Tibial artery (tissue), 4 donors: Measurements from ENCODE around the gene HMMR.

Experiments
- DNase-seq, 2 donors: peaks; one replicate each; pipeline ENCODE4 v3.0.0-alpha.2; 2019
- H3K27ac ChIP-seq, 2 donors: fragments of 200-600 bp; sonication (generic) in 1 of 2; 1 replicate in 1 of 2; 2 replicates in 1 of 2; pipeline ENCODE4 v1.5.1; 2018 to 2019; ENCODE audit warnings: mild to moderate bottlenecking in 1 of 2
- H3K27me3 ChIP-seq, 2 donors: fragments of 200-600 bp; sonication (generic) in 1 of 2; one replicate each; pipeline versions ENCODE4 v1.5.1 to v1.6.0; 2016 to 2019
- H3K36me3 ChIP-seq, 3 donors: fragments of 200-600 bp; sonication (generic) in 2 of 3; one replicate each; pipeline ENCODE4 v1.5.1; 2016 to 2019; ENCODE audit warnings: mild to moderate bottlenecking in 2 of 3
- H3K4me1 ChIP-seq, 4 donors: fragments of 200-600 bp; sonication (generic) in 2 of 4; 1 replicate in 3 of 4; 2 replicates in 1 of 4; pipeline ENCODE4 v1.5.1; 2016 to 2019
- H3K4me3 ChIP-seq, 2 donors: fragments of 200-600 bp; sonication (generic) in 1 of 2; 1 replicate in 1 of 2; 2 replicates in 1 of 2; pipeline ENCODE4 v1.5.1; 2018 to 2019; ENCODE audit warnings: mild to moderate bottlenecking in 2 of 2
- H3K9me3 ChIP-seq, 3 donors: fragments of 200-600 bp; sonication (generic) in 1 of 3; one replicate each; pipeline ENCODE4 v1.5.1; 2016 to 2019
- intact Hi-C: fragments of 100-400 bp; cut with DNase I; formaldehyde crosslinking; loops from one replicate; pipeline ENCODE4 v1.15.0; 2023; ENCODE audit warnings: low total_unique reads
- TF ChIP-seq, protein P1 (sequence below), 2 experiments: fragments of 200-600 bp in 1 of 2; fragments of 450-650 bp in 1 of 2; IDR thresholded peaks; one replicate each; pipeline ENCODE4 v1.5.1; 2017 to 2019; ENCODE audit warnings: antibody characterized with exemption in 2 of 2, mild to moderate bottlenecking in 1 of 2, moderate library complexity in 1 of 2

HMMR gene

GRCh38 chr5:163440954-163441353 is 19.5 kb upstream of the HMMR start:
- no peak for DNase-seq
- Histone ChIP-seq H3K4me1 (peaks cover 0 to 32% (median 11%) of the 10 kb centered on the region in 4 donors), H3K27me3 (no peaks in the 10 kb centered on the region), H3K4me3 (no peak overlapping the region), H3K27ac (no peak overlapping the region), H3K36me3 (peaks cover 35 to 46% (median 44%) of the 10 kb centered on the region in 3 donors), H3K9me3 (no peaks in the 10 kb centered on the region)
- TF ChIP-seq, protein P1, sequence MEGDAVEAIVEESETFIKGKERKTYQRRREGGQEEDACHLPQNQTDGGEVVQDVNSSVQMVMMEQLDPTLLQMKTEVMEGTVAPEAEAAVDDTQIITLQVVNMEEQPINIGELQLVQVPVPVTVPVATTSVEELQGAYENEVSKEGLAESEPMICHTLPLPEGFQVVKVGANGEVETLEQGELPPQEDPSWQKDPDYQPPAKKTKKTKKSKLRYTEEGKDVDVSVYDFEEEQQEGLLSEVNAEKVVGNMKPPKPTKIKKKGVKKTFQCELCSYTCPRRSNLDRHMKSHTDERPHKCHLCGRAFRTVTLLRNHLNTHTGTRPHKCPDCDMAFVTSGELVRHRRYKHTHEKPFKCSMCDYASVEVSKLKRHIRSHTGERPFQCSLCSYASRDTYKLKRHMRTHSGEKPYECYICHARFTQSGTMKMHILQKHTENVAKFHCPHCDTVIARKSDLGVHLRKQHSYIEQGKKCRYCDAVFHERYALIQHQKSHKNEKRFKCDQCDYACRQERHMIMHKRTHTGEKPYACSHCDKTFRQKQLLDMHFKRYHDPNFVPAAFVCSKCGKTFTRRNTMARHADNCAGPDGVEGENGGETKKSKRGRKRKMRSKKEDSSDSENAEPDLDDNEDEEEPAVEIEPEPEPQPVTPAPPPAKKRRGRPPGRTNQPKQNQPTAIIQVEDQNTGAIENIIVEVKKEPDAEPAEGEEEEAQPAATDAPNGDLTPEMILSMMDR (IDR thresholded peaks at IDR 0.05) = no peak
- intact Hi-C loops = no loop called here

DNA sequence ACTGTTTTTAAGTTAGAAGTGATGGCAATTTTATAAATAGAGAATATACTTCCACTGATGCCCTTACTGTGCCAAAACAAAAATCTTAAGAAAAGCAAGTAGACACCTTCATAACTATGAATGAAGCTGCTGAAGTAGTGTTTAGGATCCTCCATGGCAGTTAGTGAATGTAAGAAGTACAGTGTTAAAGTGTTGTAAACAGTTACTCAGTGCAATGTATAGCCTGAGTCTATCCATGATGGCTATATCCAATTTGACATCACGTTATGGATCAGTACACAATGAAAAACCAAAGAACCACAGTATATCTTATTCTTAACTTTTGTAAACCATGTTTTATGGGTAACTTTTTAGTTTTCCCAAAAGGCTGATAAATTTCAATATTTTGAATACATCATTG is 15.9 kb upstream of the HMMR start:
- H3K4me1 ChIP-seq = peaks cover 0 to 11% (median 3%) of the 10 kb centered on the region in 4 donors
- H3K4me3 ChIP-seq = no peak overlapping the region
- H3K27ac ChIP-seq = no peak overlapping the region
- peaks cover 58 to 63% (median 62%) of the 10 kb centered on the region in 3 donors for H3K36me3 ChIP-seq
- no peaks in the 10 kb centered on the region for H3K9me3 ChIP-seq
- intact Hi-C loops = no loop called here
- H3K27me3 ChIP-seq = no peaks in the 10 kb centered on the region
- no peak for DNase-seq
- TF ChIP-seq, protein P1 (IDR thresholded peaks at IDR 0.05) = no peak

DNA sequence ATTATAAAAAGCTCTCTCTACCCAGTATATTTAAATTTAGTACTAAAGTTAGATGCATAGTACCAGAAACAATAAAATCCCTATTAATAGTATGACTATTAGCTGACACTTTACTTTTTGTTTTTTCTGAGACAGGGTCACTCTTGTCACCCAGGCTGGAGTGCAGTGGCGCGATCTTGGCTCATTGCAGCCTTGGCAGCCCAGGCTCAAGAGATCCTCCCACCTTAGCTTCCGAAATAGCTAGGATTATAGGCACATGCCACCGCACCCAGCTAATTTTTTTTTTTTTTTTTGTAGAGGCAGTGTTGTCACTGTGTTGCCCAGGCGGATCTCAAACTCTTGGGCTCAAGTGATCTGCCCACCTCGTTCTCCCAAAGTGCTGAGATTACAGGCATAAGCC is 15.1 kb upstream of the HMMR start:
- Histone ChIP-seq H3K4me1 (peaks cover 0 to 3% (median 0%) of the 10 kb centered on the region in 4 donors), H3K27me3 (no peaks in the 10 kb centered on the region), H3K4me3 (no peak overlapping the region), H3K27ac (no peak overlapping the region), H3K9me3 (no peaks in the 10 kb centered on the region), H3K36me3 (peaks cover 63 to 65% (median 64%) of the 10 kb centered on the region in 3 donors)
- TF ChIP-seq, protein P1 (IDR thresholded peaks at IDR 0.05) = no peak
- intact Hi-C loops = no loop called here
- DNase-seq = no peak

- Histone ChIP-seq H3K9me3 (no peaks in the 10 kb centered on the region), H3K27ac (no peak overlapping the region), H3K4me1 (no peaks in the 10 kb centered on the region), H3K27me3 (no peaks in the 10 kb centered on the region), H3K36me3 (peaks cover 63 to 69% (median 68%) of the 10 kb centered on the region in 3 donors), H3K4me3 (no peak overlapping the region)
- TF ChIP-seq, protein P1 (IDR thresholded peaks at IDR 0.05) = no peak
- DNase-seq = no peak
- intact Hi-C loops = no loop called here
Measured at GRCh38 chr5:163447191-163447590, 13.2 kb upstream of the HMMR start.

- H3K9me3 ChIP-seq = no peaks in the 10 kb centered on the region
- peaks cover 57 to 66% (median 61%) of the 10 kb centered on the region in 3 donors for H3K36me3 ChIP-seq
- H3K4me3 ChIP-seq = no peak overlapping the region
- H3K27ac ChIP-seq = no peak overlapping the region
- H3K4me1 ChIP-seq = no peaks in the 10 kb centered on the region
- intact Hi-C loops = no loop called here
- TF ChIP-seq, protein P1 (IDR thresholded peaks at IDR 0.05) = no peak
- DNase-seq = no peak
- no peaks in the 10 kb centered on the region for H3K27me3 ChIP-seq
Measured at GRCh38 chr5:163447875-163448274, 12.6 kb upstream of the HMMR start.

DNA sequence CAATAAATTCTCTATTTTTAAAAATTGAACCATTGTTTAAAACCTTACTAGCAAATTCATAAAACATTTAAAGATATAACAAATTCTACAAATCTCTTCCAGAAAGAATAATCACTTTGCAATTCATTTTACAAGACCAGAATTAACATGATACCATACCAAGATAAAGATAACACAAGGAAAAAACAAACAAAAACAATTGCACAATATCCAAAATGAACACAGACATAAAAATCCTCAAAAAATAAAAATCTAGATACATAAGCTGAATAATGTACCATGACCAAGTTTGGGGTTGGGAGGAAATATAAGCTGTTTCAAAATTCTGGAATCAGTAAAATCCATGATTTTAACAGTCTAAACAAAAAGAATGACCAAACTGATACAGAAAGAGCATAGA is 11.9 kb upstream of the HMMR start:
- peaks cover 0 to 5% (median 0%) of the 10 kb centered on the region in 4 donors for H3K4me1 ChIP-seq
- DNase-seq = no peak
- TF ChIP-seq, protein P1 (IDR thresholded peaks at IDR 0.05) = no peak
- H3K27me3 ChIP-seq = no peaks in the 10 kb centered on the region
- intact Hi-C loops = no loop called here
- H3K36me3 ChIP-seq = peaks cover 53 to 66% (median 55%) of the 10 kb centered on the region in 3 donors
- H3K27ac ChIP-seq = no peak overlapping the region
- no peaks in the 10 kb centered on the region for H3K9me3 ChIP-seq
- no peak overlapping the region for H3K4me3 ChIP-seq
